LNCaP clone FGC (cell line): ENCODE measurements around the gene ANKRD6.

Experiments used
- DNase-seq: peaks from one replicate; pipeline ENCODE4 v3.0.0-alpha.2; 2011; ENCODE audit warnings: low read depth
- H3K4me3 ChIP-seq: 2 replicates; pipeline ENCODE4 v1.5.1; 2011; ENCODE audit warnings: mild to moderate bottlenecking, low read depth, low read length, control low read depth
- TF ChIP-seq, protein P1 (sequence below): IDR thresholded peaks from 2 replicates; pipeline ENCODE4 v1.5.1; 2012; ENCODE audit warnings: mild to moderate bottlenecking; ENCODE audit not compliant: control insufficient read depth, insufficient read depth; ENCODE audit errors: extremely low read depth

The ANKRD6 gene

DNA sequence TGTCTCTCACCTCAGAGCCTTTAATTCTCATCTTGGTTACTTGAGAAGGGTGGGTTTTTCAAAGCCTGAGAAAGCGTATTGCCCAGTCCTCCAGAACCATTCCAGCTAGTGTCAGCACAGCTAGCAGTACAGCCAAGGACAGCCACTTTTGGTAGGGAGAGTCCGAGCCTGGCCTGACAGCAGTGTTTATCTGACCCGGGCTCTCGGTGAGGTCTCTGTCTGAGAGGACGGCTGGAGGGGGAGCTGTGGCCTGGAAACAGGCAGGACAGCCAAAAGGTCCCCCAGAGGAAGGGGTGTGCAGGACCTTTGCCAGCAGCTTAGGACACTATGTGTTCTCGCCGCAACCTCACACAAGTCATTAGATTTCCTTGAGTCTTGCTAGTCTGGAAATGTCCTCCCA is 166.8 kb downstream of the ANKRD6 start:
- DNase-seq = no peak
- TF ChIP-seq, protein P1, sequence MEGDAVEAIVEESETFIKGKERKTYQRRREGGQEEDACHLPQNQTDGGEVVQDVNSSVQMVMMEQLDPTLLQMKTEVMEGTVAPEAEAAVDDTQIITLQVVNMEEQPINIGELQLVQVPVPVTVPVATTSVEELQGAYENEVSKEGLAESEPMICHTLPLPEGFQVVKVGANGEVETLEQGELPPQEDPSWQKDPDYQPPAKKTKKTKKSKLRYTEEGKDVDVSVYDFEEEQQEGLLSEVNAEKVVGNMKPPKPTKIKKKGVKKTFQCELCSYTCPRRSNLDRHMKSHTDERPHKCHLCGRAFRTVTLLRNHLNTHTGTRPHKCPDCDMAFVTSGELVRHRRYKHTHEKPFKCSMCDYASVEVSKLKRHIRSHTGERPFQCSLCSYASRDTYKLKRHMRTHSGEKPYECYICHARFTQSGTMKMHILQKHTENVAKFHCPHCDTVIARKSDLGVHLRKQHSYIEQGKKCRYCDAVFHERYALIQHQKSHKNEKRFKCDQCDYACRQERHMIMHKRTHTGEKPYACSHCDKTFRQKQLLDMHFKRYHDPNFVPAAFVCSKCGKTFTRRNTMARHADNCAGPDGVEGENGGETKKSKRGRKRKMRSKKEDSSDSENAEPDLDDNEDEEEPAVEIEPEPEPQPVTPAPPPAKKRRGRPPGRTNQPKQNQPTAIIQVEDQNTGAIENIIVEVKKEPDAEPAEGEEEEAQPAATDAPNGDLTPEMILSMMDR = no peak
- H3K4me3 ChIP-seq = no peak overlapping the region

DNA sequence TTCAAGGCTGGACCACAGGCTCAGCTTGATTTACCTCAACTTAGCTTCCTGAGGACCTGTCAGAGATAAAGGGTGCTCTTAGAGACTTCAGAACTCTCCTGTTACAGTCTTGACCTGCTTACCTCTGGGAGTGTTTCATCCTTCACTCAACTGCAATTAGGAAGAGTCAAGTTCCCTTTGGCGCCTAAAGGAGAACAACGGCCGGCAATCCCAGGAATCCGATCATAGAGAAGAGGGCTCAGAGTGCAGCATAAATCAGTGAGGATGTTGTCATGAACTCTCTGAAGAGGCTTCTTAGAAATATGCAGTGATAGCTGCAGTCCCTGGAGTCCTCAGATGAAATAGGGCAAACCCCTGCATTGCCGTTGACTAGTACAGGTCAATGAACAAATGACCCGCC is 169.2 kb downstream of the ANKRD6 start:
- no peak overlapping the region for H3K4me3 ChIP-seq
- TF ChIP-seq, protein P1 = no peak
- DNase-seq = no peak

DNA sequence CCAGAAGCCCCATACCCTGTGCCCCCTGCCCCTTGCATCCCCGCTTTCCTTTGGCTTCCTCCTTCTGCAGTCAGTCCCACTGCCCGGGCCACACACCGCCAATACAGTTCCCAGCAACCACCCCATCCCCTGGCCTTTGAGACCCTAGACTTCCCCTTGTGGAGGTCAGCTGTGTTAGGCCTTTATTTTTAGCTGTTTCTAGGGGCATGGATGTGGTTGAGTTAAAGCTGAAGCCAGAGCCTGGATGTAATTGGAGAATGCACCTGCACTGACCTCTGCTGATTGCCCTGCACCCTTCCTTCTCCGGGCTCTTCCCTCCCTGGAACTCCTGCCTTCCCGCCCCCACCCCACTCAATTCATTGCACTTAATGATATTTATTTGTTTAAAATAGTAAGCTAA is 171.7 kb downstream of the ANKRD6 start:
- TF ChIP-seq, protein P1 = no peak

DNA sequence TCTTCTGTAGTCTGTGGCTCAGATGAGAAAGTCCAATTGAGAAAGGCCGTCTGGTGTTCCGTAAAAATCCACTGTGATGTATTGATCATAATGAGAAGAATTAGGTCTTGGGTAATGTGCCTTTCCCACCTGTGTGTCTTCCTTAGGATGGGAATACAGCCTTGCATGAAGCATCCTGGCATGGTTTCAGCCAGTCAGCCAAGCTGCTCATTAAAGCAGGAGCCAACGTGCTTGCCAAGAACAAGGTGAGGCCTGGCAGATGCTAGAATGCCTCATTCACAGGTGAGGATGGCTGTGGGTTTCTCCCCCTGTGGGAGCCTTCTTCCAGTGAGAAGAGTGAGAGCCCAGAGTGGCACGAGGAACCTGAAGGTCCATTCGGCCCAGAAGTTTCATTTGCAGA is 172.9 kb downstream of the ANKRD6 start:
- DNase-seq = peak; percentile 61
- TF ChIP-seq, protein P1 = no peak
- no peak overlapping the region for H3K4me3 ChIP-seq

More for the DNA sequence above, 171.7 kb downstream of the ANKRD6 start:
- H3K4me3 ChIP-seq = no peak overlapping the region
- DNase-seq = no peak

DNA sequence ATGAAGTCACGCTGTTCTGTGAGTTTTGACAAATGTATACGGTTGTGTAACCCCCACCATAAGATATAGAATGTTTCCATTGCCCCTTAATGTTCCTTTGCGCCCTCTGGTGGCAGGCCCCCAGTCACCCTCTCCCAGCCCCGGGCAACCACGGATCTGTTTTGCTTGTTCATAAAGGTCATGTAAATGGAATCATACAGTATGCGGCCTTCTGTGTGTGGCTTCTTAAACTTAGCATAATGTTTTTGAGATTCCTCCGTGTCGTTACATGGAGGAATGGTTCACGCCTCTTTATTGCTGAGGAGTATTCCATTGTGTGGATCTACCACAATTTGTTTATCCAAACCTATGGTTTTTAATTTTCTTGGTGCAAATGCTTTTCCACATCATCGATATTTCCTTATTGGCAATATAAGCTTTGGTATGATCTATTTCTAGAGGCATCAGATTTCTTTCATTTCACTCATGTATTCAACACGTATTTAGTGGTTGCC is 177.2 kb downstream of the ANKRD6 start:
- H3K4me3 ChIP-seq = no peak overlapping the region
- TF ChIP-seq, protein P1 = peak; percentile 57
- no peak for DNase-seq

DNA sequence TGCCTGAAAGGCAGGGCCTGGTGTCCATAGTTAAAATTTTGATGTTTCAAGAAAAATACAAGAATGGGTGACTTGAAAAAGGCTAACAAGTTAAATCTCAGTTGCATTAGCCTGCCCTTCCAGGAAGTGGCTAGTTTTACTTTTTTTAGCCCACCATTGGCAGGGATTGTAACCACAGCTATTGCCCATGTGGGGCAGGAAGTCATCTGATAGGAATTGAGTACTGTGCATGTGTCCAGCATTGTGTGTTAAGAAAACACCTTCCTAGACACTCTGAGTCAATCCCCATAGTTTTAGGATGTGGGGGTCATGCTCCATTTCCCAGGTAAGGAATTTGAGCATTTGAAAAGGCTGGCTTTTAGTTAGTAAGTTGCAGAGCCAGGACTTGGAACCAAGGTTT is 178.7 kb downstream of the ANKRD6 start:
- H3K4me3 ChIP-seq = no peak overlapping the region
- no peak for DNase-seq
- TF ChIP-seq, protein P1 = no peak

DNA sequence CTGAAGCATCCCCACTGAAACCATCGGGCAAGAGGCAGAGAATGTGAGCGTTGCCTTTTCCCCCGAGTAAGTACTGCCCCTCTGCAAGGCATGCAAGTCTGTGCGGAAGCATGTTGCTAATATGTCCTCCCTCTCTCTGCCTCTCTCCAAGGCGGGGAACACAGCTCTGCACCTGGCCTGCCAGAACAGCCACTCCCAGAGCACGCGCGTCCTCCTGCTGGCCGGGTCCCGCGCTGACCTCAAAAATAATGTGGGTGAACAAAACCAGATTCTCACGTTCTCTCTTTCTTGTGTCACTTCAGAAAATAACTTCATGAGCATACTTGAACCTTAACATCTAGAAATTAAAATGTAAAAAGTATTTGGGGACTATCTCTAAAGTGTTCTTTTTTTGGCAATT is 179.2 kb downstream of the ANKRD6 start:
- no peak overlapping the region for H3K4me3 ChIP-seq
- no peak for DNase-seq
- TF ChIP-seq, protein P1 = no peak
